A673 (cell line): ENCODE results near the gene HS3ST3A1. TPM values are rescaled to one million over a fixed set of nuclear protein-coding genes. Genes with fewer than 3 reads are reported as not detected.
"Not testable (repeated sequence)": the region's sequence is repeated elsewhere in the genome, so short reads cannot be mapped to it uniquely, and the experiment has no call there.

ENCODE experiments used
- BruUV-seq: library from RNA; stranded (reverse); fragments of 400-500 nt; replicated peaks from 2 replicates; lab custom pipeline; 2021; lab: Mats Ljungman, UMichigan
- CTCF ChIA-PET: fragments of 300-600 bp; sonication (Branson Sonifier 250); formaldehyde crosslinking; loops from one replicate; lab custom pipeline; 2022; ENCODE audit warnings: antibody characterized with exemption; lab: Charles Lee
- POLR2A ChIA-PET: fragments of 300-600 bp; sonication (Branson Sonifier 250); formaldehyde crosslinking; loops from one replicate; lab custom pipeline; 2022; ENCODE audit warnings: antibody characterized with exemption; ENCODE audit not compliant: low non-redundant PET; lab: Charles Lee
- DNase-seq: peaks from one replicate; pipeline ENCODE4 v3.0.0-alpha.2; 2015; ENCODE audit warnings: low spot score
- H3K27ac ChIP-seq: fragments of 200-600 bp; sonication (generic); 2 replicates; pipeline ENCODE4 v1.5.1; 2016; ENCODE audit warnings: mixed run types, low read depth, mild to moderate bottlenecking, mixed read lengths, antibody characterized with exemption, low read length; ENCODE audit not compliant: poor library complexity, severe bottlenecking
- H3K27me3 ChIP-seq: fragments of 200-600 bp; sonication (generic); replicated peaks from 2 replicates; pipeline ENCODE4 v1.6.1; 2017; ENCODE audit warnings: mixed run types, low read depth, mild to moderate bottlenecking, mixed read lengths, antibody characterized with exemption, low read length; ENCODE audit not compliant: insufficient read depth, poor library complexity
- H3K36me3 ChIP-seq: fragments of 200-600 bp; sonication (generic); 2 replicates; pipeline ENCODE4 v1.6.1; 2016; ENCODE audit warnings: mixed run types, mild to moderate bottlenecking, mixed read lengths, antibody characterized with exemption, low read length; ENCODE audit not compliant: insufficient read depth, poor library complexity, severe bottlenecking
- H3K4me1 ChIP-seq: fragments of 200-600 bp; sonication (generic); 2 replicates; pipeline ENCODE4 v1.6.1; 2017; ENCODE audit warnings: mixed run types, mild to moderate bottlenecking, mixed read lengths, antibody characterized with exemption, low read length; ENCODE audit not compliant: insufficient read depth, poor library complexity, severe bottlenecking
- H3K4me3 ChIP-seq: fragments of 200-600 bp; sonication (generic); 2 replicates; pipeline ENCODE4 v1.5.1; 2016; ENCODE audit warnings: low read depth, mixed run types, mild to moderate bottlenecking, mixed read lengths, low read length; ENCODE audit not compliant: poor library complexity, severe bottlenecking
- H3K9me3 ChIP-seq: fragments of 200-600 bp; sonication (generic); 2 replicates; pipeline ENCODE4 v1.6.1; 2016; ENCODE audit warnings: mixed run types, low read depth, mild to moderate bottlenecking, mixed read lengths, antibody characterized with exemption, low read length; ENCODE audit not compliant: poor library complexity, severe bottlenecking
- CTCF ChIP-seq: fragments of 300-800, 200-600 bp; sonication (generic); conservative IDR thresholded peaks from 2 replicates; pipeline ENCODE4 v1.5.1; 2017; ENCODE audit warnings: low read depth, mild to moderate bottlenecking, antibody characterized with exemption, low read length, moderate library complexity, mixed read lengths
- EZH2 ChIP-seq: fragments of 200-600 bp; sonication (generic); IDR thresholded peaks from 2 replicates; pipeline ENCODE4 v1.6.1; 2017; ENCODE audit warnings: borderline replicate concordance, low read depth, mild to moderate bottlenecking, mixed read lengths, antibody characterized with exemption, low read length; ENCODE audit not compliant: poor library complexity, severe bottlenecking
- intact Hi-C: fragments of 100-400 bp; cut with micrococcal nuclease; formaldehyde crosslinking; loops from one replicate; pipeline ENCODE4 v1.10.0; 2022; ENCODE audit not compliant: unreplicated experiment
- total RNA-seq: library from RNA; stranded (reverse); gene quantifications from 2 replicates; pipeline ENCODE4 v1.2.3, GENCODE V29; 2021

The HS3ST3A1 gene
- total RNA-seq, 1 experiment from 2014 or later = not detected

DNA sequence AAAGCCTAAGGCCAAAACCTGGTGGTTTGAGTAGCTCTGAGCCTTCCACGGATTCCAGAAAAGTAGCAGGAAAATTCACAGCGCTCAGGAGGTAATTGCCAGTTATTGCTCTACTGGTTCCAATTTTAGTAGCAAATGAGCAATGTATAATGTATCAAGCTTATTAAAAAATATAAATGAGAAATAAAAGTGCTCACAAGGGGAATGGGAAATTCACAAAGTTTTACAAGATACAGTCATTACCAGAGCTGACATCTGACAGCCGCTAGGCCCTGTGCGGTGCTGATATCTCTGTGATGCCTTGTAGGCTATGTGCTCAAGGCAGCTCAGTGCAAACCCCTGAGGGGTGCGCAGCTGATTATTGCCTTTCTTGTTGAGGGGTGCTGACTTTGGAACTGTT is 47.5 kb downstream of the HS3ST3A1 start:
- Histone ChIP-seq H3K27me3 (no peaks in the 10 kb centered on the region), H3K36me3 (no peaks in the 10 kb centered on the region), H3K4me1 (no peaks in the 10 kb centered on the region), H3K27ac (no peak overlapping the region), H3K9me3 (peaks cover 22% of the 10 kb centered on the region), H3K4me3 (no peak overlapping the region)
- DNase-seq = no peak
- BruUV-seq = no TSS peak
- intact Hi-C loops = no loop called here
- CTCF ChIA-PET = no interaction called here
- TF ChIP-seq CTCF (no peak), EZH2 (no peak)
- POLR2A ChIA-PET = no interaction called here

DNA sequence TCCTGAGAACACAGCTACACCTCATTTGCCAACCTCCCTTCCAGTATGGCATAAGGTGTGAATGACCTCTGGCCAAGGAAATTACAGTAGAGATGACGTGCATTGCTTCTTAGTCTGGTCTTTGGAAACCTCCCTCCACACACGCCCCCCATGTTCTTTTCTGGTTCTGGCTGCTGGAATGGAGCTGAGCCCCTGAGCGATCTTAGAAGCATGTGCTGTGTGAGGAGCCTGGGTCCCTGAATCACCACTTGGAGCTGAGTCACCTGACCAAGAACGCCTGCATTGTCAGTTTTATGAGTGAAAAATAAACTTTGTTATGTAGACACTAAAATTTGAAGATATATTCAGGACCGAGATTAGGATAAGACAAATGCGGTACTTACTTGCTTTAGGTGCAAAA is 51.4 kb downstream of the HS3ST3A1 start:
- ChIA-PET POLR2A (no interaction called here), CTCF (no interaction called here)
- H3K36me3 ChIP-seq = no peaks in the 10 kb centered on the region
- H3K4me3 ChIP-seq = no peak overlapping the region
- BruUV-seq = no TSS peak
- TF ChIP-seq EZH2 (no peak), CTCF (no peak)
- H3K27ac ChIP-seq = no peak overlapping the region
- DNase-seq = no peak
- H3K9me3 ChIP-seq = peaks cover 22% of the 10 kb centered on the region
- intact Hi-C loops = no loop called here
- H3K27me3 ChIP-seq = no peaks in the 10 kb centered on the region
- H3K4me1 ChIP-seq = no peaks in the 10 kb centered on the region

GRCh38 chr17:13548576-13548975 is 53.2 kb downstream of the HS3ST3A1 start:
- H3K27me3 ChIP-seq, H3K4me3 ChIP-seq, H3K27ac ChIP-seq, POLR2A ChIA-PET, CTCF ChIA-PET, H3K4me1 ChIP-seq, intact Hi-C loops, BruUV-seq, DNase-seq, H3K36me3 ChIP-seq: not testable (repeated sequence)
- H3K9me3 ChIP-seq = peaks cover 15% of the 10 kb centered on the region

GRCh38 chr17:13546851-13547250 is 54.9 kb downstream of the HS3ST3A1 start:
- Histone ChIP-seq H3K4me3 (no peak overlapping the region), H3K27ac (no peak overlapping the region), H3K9me3 (peaks cover 24% of the 10 kb centered on the region), H3K4me1 (no peaks in the 10 kb centered on the region), H3K36me3 (no peaks in the 10 kb centered on the region), H3K27me3 (no peaks in the 10 kb centered on the region)
- ChIA-PET POLR2A (no interaction called here), CTCF (no interaction called here)
- BruUV-seq = no TSS peak
- intact Hi-C loops = no loop called here
- no peak for DNase-seq
- TF ChIP-seq CTCF (no peak), EZH2 (no peak)
